Skeletal muscle cell (primary cell): ENCODE results near the gene MFSD12.

Experiments used
- DNase-seq: peaks from one replicate; pipeline ENCODE4 v3.0.0-alpha.2; 2010; ENCODE audit warnings: low read depth
- H3K4me3 ChIP-seq: 2 replicates; pipeline ENCODE4 v1.5.1; 2011; ENCODE audit warnings: low read depth, mild to moderate bottlenecking, control low read depth, low read length, moderate library complexity

MFSD12 gene

GRCh38 chr19:3527238-3527910, 30.0 kb downstream of the MFSD12 start:
- no peak overlapping the region for H3K4me3 ChIP-seq
- DNase-seq = no peak

- DNase-seq = no peak
- no peak overlapping the region for H3K4me3 ChIP-seq
Measured at GRCh38 chr19:3526507-3527237, 30.7 kb downstream of the MFSD12 start.

GRCh38 chr19:3524904-3525451, 32.4 kb downstream of the MFSD12 start:
- DNase-seq = no peak
- H3K4me3 ChIP-seq = no peak overlapping the region

GRCh38 chr19:3524078-3524842, 33.1 kb downstream of the MFSD12 start:
- no peak for DNase-seq
- H3K4me3 ChIP-seq = no peak overlapping the region

- DNase-seq = no peak
- H3K4me3 ChIP-seq = no peak overlapping the region
Measured at GRCh38 chr19:3523361-3524077, 33.9 kb downstream of the MFSD12 start.

- no peak overlapping the region for H3K4me3 ChIP-seq
- no peak for DNase-seq
Measured at GRCh38 chr19:3522421-3523360, 34.7 kb downstream of the MFSD12 start.

- no peak overlapping the region for H3K4me3 ChIP-seq
- no peak for DNase-seq
Measured at GRCh38 chr19:3521104-3521445, 36.3 kb downstream of the MFSD12 start.

GRCh38 chr19:3520166-3521103, 37.0 kb downstream of the MFSD12 start:
- H3K4me3 ChIP-seq = no peak overlapping the region
- no peak for DNase-seq

- DNase-seq = no peak
- no peak overlapping the region for H3K4me3 ChIP-seq
Measured at GRCh38 chr19:3519126-3519525, 38.3 kb downstream of the MFSD12 start.

GRCh38 chr19:3518659-3519058, 38.7 kb downstream of the MFSD12 start:
- H3K4me3 ChIP-seq = no peak overlapping the region

GRCh38 chr19:3518255-3518654, 39.1 kb downstream of the MFSD12 start:
- DNase-seq = no peak
- H3K4me3 ChIP-seq = no peak overlapping the region

More at GRCh38 chr19:3518659-3519058, 38.7 kb downstream of the MFSD12 start:
- no peak for DNase-seq

GRCh38 chr19:3517638-3518037, 39.7 kb downstream of the MFSD12 start:
- no peak overlapping the region for H3K4me3 ChIP-seq
- no peak for DNase-seq

GRCh38 chr19:3516675-3517207, 40.6 kb downstream of the MFSD12 start:
- no peak for DNase-seq
- H3K4me3 ChIP-seq = no peak overlapping the region

- no peak overlapping the region for H3K4me3 ChIP-seq
- DNase-seq = no peak
Measured at GRCh38 chr19:3515891-3516422, 41.4 kb downstream of the MFSD12 start.

GRCh38 chr19:3514930-3515329, 42.5 kb downstream of the MFSD12 start:
- DNase-seq = no peak
- H3K4me3 ChIP-seq = no peak overlapping the region

- no peak overlapping the region for H3K4me3 ChIP-seq
Measured at GRCh38 chr19:3513229-3514140, 43.9 kb downstream of the MFSD12 start.

More at GRCh38 chr19:3513229-3514140, 43.9 kb downstream of the MFSD12 start:
- DNase-seq = no peak
